ENCODE measurements around the gene KDM3B. TPM values are rescaled to one million over a fixed set of nuclear protein-coding genes. Genes with fewer than 3 reads are reported as not detected.

Gene KDM3B
- total and polyA plus RNA-seq, 9 donors, result 38.8 to 79.0 (median 70.1) TPM

DNA sequence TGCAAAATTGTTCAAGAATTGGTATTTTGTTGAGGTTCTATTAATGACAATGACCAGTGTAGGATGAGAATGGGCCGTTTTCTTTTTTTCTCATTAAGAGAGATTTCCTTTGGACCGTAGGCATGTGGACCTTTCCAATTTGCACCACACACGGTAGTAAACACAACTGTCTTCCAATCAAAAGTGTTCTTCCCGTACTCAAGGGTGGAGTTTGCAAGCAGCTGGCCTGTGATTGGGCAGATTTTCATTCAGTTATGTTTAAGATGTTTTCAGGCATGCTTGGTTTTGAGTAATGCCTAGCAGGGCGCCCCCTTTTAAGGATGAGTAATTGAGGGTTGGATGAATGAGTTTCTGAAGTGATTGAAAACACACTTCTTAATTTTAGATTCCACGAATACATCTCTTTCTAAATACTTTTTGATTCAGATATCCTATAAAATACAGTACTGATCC is 2.5 kb downstream of the KDM3B start:
- no peaks in the 10 kb centered on the region for H3K27me3 ChIP-seq
- TF ChIP-seq EP300 (IDR thresholded peaks at IDR 0.05) (no peak), POLR2A (IDR thresholded peaks at IDR 0.05) (no peak)
- TF ChIP-seq, protein P1, sequence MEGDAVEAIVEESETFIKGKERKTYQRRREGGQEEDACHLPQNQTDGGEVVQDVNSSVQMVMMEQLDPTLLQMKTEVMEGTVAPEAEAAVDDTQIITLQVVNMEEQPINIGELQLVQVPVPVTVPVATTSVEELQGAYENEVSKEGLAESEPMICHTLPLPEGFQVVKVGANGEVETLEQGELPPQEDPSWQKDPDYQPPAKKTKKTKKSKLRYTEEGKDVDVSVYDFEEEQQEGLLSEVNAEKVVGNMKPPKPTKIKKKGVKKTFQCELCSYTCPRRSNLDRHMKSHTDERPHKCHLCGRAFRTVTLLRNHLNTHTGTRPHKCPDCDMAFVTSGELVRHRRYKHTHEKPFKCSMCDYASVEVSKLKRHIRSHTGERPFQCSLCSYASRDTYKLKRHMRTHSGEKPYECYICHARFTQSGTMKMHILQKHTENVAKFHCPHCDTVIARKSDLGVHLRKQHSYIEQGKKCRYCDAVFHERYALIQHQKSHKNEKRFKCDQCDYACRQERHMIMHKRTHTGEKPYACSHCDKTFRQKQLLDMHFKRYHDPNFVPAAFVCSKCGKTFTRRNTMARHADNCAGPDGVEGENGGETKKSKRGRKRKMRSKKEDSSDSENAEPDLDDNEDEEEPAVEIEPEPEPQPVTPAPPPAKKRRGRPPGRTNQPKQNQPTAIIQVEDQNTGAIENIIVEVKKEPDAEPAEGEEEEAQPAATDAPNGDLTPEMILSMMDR (IDR thresholded peaks at IDR 0.05), result no peak
- no peaks in the 10 kb centered on the region for H3K36me3 ChIP-seq
- 15 to 19% (median 16%) methylated on average over 6 of the region's 6 CpGs for WGBS, 3 donors
- intact Hi-C loops (cut with DNase I), result no loop called here
- H3K9me3 ChIP-seq, result no peaks in the 10 kb centered on the region
- peaks cover 2% of the 10 kb centered on the region for H3K4me1 ChIP-seq (ENCODE audit: insufficient read depth)
- H3K27ac ChIP-seq, result no peak overlapping the region
- no peak overlapping the region for H3K4me3 ChIP-seq
- no peak for DNase-seq

DNA sequence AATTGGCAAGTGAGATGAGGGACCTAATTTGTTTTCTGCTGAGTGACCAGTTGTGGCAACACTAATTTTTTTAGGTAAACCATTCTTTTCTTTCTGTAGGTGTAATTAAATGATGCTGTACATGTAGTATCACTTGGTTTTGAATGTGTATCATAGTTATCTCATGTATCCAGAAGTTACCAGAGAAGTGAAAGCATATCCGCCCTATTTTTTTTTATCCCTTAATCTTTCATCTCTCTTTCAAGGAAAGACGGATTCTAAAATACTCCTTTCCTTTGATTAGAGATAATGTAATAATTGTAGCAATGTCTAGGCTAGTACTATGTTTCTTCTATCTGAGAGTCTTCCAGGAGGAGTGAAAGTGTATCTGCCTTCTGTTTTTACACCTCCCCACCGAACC is 7.1 kb downstream of the KDM3B start:
- Histone ChIP-seq H3K4me1 (ENCODE audit: insufficient read depth) (peaks cover 6% of the 10 kb centered on the region), H3K9me3 (no peaks in the 10 kb centered on the region), H3K27me3 (no peaks in the 10 kb centered on the region), H3K4me3 (no peak overlapping the region), H3K36me3 (no peaks in the 10 kb centered on the region), H3K27ac (no peak overlapping the region)
- no peak for DNase-seq
- WGBS, 3 donors, result 61 to 66% (median 62%) methylated on average over 3 of the region's 3 CpGs
- intact Hi-C loops (cut with DNase I), result no loop called here
- no peak for TF ChIP-seq EP300 (IDR thresholded peaks at IDR 0.05)
- TF ChIP-seq POLR2A (IDR thresholded peaks at IDR 0.05), result no peak
- TF ChIP-seq, protein P1 (IDR thresholded peaks at IDR 0.05), result no peak

GRCh38 chr5:138360941-138361452 is 8.5 kb downstream of the KDM3B start:
- Histone ChIP-seq H3K9me3 (no peaks in the 10 kb centered on the region), H3K27me3 (no peaks in the 10 kb centered on the region), H3K4me1 (ENCODE audit: insufficient read depth) (peaks cover 6% of the 10 kb centered on the region), H3K27ac (no peak overlapping the region), H3K36me3 (no peaks in the 10 kb centered on the region), H3K4me3 (no peak overlapping the region)
- TF ChIP-seq, protein P1 (IDR thresholded peaks at IDR 0.05), result no peak
- no peak for TF ChIP-seq POLR2A (IDR thresholded peaks at IDR 0.05)
- no peak for TF ChIP-seq EP300 (IDR thresholded peaks at IDR 0.05)
- intact Hi-C loops (cut with DNase I), result no loop called here
- no peak for DNase-seq
- 91 to 100% (median 95%) methylated on average over 1 of the region's 1 CpG for WGBS, 3 donors

GRCh38 chr5:138364576-138364975 is 12.1 kb downstream of the KDM3B start:
- no peak overlapping the region for H3K4me3 ChIP-seq
- no peaks in the 10 kb centered on the region for H3K27me3 ChIP-seq
- 98 to 100% (median 99%) methylated on average over 1 of the region's 1 CpG for WGBS, 3 donors
- H3K36me3 ChIP-seq, result no peaks in the 10 kb centered on the region
- intact Hi-C loops (cut with DNase I), result no loop called here
- H3K4me1 ChIP-seq (ENCODE audit: insufficient read depth), result peaks cover 6% of the 10 kb centered on the region
- no peak for TF ChIP-seq POLR2A (IDR thresholded peaks at IDR 0.05)
- TF ChIP-seq, protein P1 (IDR thresholded peaks at IDR 0.05), result no peak
- no peak for TF ChIP-seq EP300 (IDR thresholded peaks at IDR 0.05)
- no peak overlapping the region for H3K27ac ChIP-seq
- H3K9me3 ChIP-seq, result no peaks in the 10 kb centered on the region
- DNase-seq, result no peak

All from ovary (tissue), 9 donors.